ENCODE measurements around the gene PTTG1IP2. TPM values are rescaled to one million over a fixed set of nuclear protein-coding genes. Genes with fewer than 3 reads are reported as not detected.
"Not testable (repeated sequence)": the region's sequence is repeated elsewhere in the genome, so short reads cannot be mapped to it uniquely, and the experiment has no call there.

Gene PTTG1IP2
- total RNA-seq, 1 donor from 2014 or later: not detected

GRCh38 chr7:90458104-90458503, 11.3 kb upstream of the PTTG1IP2 start:
- intact Hi-C loops (cut with micrococcal nuclease): loop anchor here (5.0 kb wide), 2 partner anchors 249 to 1179 kb away; no protein-coding TSS in a partner anchor
- Mint-ChIP-seq H3K27me3 (ENCODE audit: insufficient read depth) (peaks cover 7% of the 10 kb centered on the region), H3K27ac (no peak overlapping the region), H3K4me1 (ENCODE audit: low read depth) (peaks cover 8% of the 10 kb centered on the region), H3K9me3 (peaks cover under 1% of the 10 kb centered on the region), H3K36me3 (ENCODE audit: low read depth) (no peaks in the 10 kb centered on the region), H3K4me3 (no peak overlapping the region)
- no peak for DNase-seq (ENCODE audit: low spot score)

GRCh38 chr7:90459888-90460287, 9.6 kb upstream of the PTTG1IP2 start:
- H3K27ac Mint-ChIP-seq: no peak overlapping the region
- peaks cover 15% of the 10 kb centered on the region for H3K4me1 Mint-ChIP-seq (ENCODE audit: low read depth)
- H3K9me3 Mint-ChIP-seq: peaks cover 11% of the 10 kb centered on the region
- H3K4me3 Mint-ChIP-seq: no peak overlapping the region
- intact Hi-C loops (cut with micrococcal nuclease): loop anchor here (5.0 kb wide), 2 partner anchors 247 to 1177 kb away; no protein-coding TSS in a partner anchor
- DNase-seq (ENCODE audit: low spot score): no peak
- H3K36me3 Mint-ChIP-seq (ENCODE audit: low read depth): no peaks in the 10 kb centered on the region
- H3K27me3 Mint-ChIP-seq (ENCODE audit: insufficient read depth): peaks cover 7% of the 10 kb centered on the region

- Mint-ChIP-seq H3K27ac (no peak overlapping the region), H3K36me3 (ENCODE audit: low read depth) (no peaks in the 10 kb centered on the region), H3K4me1 (ENCODE audit: low read depth) (peaks cover 8% of the 10 kb centered on the region), H3K9me3 (peaks cover 23% of the 10 kb centered on the region), H3K27me3 (ENCODE audit: insufficient read depth) (no peaks in the 10 kb centered on the region), H3K4me3 (no peak overlapping the region)
- intact Hi-C loops (cut with micrococcal nuclease): no loop called here
- DNase-seq (ENCODE audit: low spot score): no peak
These were observed 8.2 kb upstream of the PTTG1IP2 start for GRCh38 chr7:90461219-90461618.

GRCh38 chr7:90463151-90463628, 6.2 kb upstream of the PTTG1IP2 start:
- H3K36me3 Mint-ChIP-seq (ENCODE audit: low read depth); intact Hi-C loops (cut with micrococcal nuclease); H3K27ac Mint-ChIP-seq; H3K27me3 Mint-ChIP-seq (ENCODE audit: insufficient read depth); DNase-seq (ENCODE audit: low spot score); H3K4me1 Mint-ChIP-seq (ENCODE audit: low read depth): not testable (repeated sequence)
- Mint-ChIP-seq H3K9me3 (peaks cover 23% of the 10 kb centered on the region), H3K4me3 (peak overlapping the region; percentile 11)

- intact Hi-C loops (cut with micrococcal nuclease): no loop called here
- H3K4me3 Mint-ChIP-seq: no peak overlapping the region
- H3K27me3 Mint-ChIP-seq (ENCODE audit: insufficient read depth): no peaks in the 10 kb centered on the region
- no peak for DNase-seq (ENCODE audit: low spot score)
- peaks cover 8% of the 10 kb centered on the region for H3K4me1 Mint-ChIP-seq (ENCODE audit: low read depth)
- H3K27ac Mint-ChIP-seq: no peak overlapping the region
- H3K36me3 Mint-ChIP-seq (ENCODE audit: low read depth): no peaks in the 10 kb centered on the region
- peaks cover 23% of the 10 kb centered on the region for H3K9me3 Mint-ChIP-seq
These were observed 3.6 kb upstream of the PTTG1IP2 start for GRCh38 chr7:90465816-90466215.

- H3K27me3 Mint-ChIP-seq (ENCODE audit: insufficient read depth): peaks cover 3% of the 10 kb centered on the region
- no peaks in the 10 kb centered on the region for H3K9me3 Mint-ChIP-seq
- H3K4me1 Mint-ChIP-seq (ENCODE audit: low read depth): no peaks in the 10 kb centered on the region
- no peaks in the 10 kb centered on the region for H3K36me3 Mint-ChIP-seq (ENCODE audit: low read depth)
- no peak for DNase-seq (ENCODE audit: low spot score)
- no peak overlapping the region for H3K27ac Mint-ChIP-seq
- no peak overlapping the region for H3K4me3 Mint-ChIP-seq
- intact Hi-C loops (cut with micrococcal nuclease): no loop called here
These were observed 3.5 kb downstream of the PTTG1IP2 start for GRCh38 chr7:90472805-90473540.

- Mint-ChIP-seq H3K27me3 (ENCODE audit: insufficient read depth) (peaks cover 3% of the 10 kb centered on the region), H3K9me3 (no peaks in the 10 kb centered on the region), H3K4me3 (no peak overlapping the region), H3K27ac (no peak overlapping the region), H3K4me1 (ENCODE audit: low read depth) (no peaks in the 10 kb centered on the region), H3K36me3 (ENCODE audit: low read depth) (no peaks in the 10 kb centered on the region)
- intact Hi-C loops (cut with micrococcal nuclease): no loop called here
- no peak for DNase-seq (ENCODE audit: low spot score)
These were observed 4.4 kb downstream of the PTTG1IP2 start for GRCh38 chr7:90473814-90474213.

GRCh38 chr7:90474284-90475210, 5.1 kb downstream of the PTTG1IP2 start:
- DNase-seq (ENCODE audit: low spot score): no peak
- Mint-ChIP-seq H3K27me3 (ENCODE audit: insufficient read depth) (peaks cover 3% of the 10 kb centered on the region), H3K9me3 (no peaks in the 10 kb centered on the region), H3K4me3 (no peak overlapping the region), H3K4me1 (ENCODE audit: low read depth) (no peaks in the 10 kb centered on the region), H3K27ac (no peak overlapping the region), H3K36me3 (ENCODE audit: low read depth) (no peaks in the 10 kb centered on the region)
- intact Hi-C loops (cut with micrococcal nuclease): no loop called here

- intact Hi-C loops (cut with micrococcal nuclease): no loop called here
- Mint-ChIP-seq H3K9me3 (no peaks in the 10 kb centered on the region), H3K27me3 (ENCODE audit: insufficient read depth) (peaks cover 7% of the 10 kb centered on the region), H3K4me1 (ENCODE audit: low read depth) (no peaks in the 10 kb centered on the region), H3K27ac (no peak overlapping the region), H3K4me3 (no peak overlapping the region), H3K36me3 (ENCODE audit: low read depth) (no peaks in the 10 kb centered on the region)
- DNase-seq (ENCODE audit: low spot score): no peak
These were observed 13.8 kb downstream of the PTTG1IP2 start for GRCh38 chr7:90483251-90483650.

GRCh38 chr7:90484706-90485105, 15.3 kb downstream of the PTTG1IP2 start:
- peaks cover 7% of the 10 kb centered on the region for H3K27me3 Mint-ChIP-seq (ENCODE audit: insufficient read depth)
- no peaks in the 10 kb centered on the region for H3K9me3 Mint-ChIP-seq
- no peak for DNase-seq (ENCODE audit: low spot score)
- no peak overlapping the region for H3K27ac Mint-ChIP-seq
- H3K36me3 Mint-ChIP-seq (ENCODE audit: low read depth): no peaks in the 10 kb centered on the region
- intact Hi-C loops (cut with micrococcal nuclease): no loop called here
- no peaks in the 10 kb centered on the region for H3K4me1 Mint-ChIP-seq (ENCODE audit: low read depth)
- H3K4me3 Mint-ChIP-seq: no peak overlapping the region

GRCh38 chr7:90485734-90486316, 16.4 kb downstream of the PTTG1IP2 start:
- H3K4me3 Mint-ChIP-seq: no peak overlapping the region
- H3K36me3 Mint-ChIP-seq (ENCODE audit: low read depth): no peaks in the 10 kb centered on the region
- intact Hi-C loops (cut with micrococcal nuclease): no loop called here
- DNase-seq (ENCODE audit: low spot score): no peak
- no peaks in the 10 kb centered on the region for H3K9me3 Mint-ChIP-seq
- H3K27me3 Mint-ChIP-seq (ENCODE audit: insufficient read depth): peaks cover 8% of the 10 kb centered on the region
- no peaks in the 10 kb centered on the region for H3K4me1 Mint-ChIP-seq (ENCODE audit: low read depth)
- no peak overlapping the region for H3K27ac Mint-ChIP-seq

GRCh38 chr7:90487808-90488207, 18.4 kb downstream of the PTTG1IP2 start:
- intact Hi-C loops (cut with micrococcal nuclease): no loop called here
- no peak overlapping the region for H3K27ac Mint-ChIP-seq
- H3K4me3 Mint-ChIP-seq: no peak overlapping the region
- peaks cover 8% of the 10 kb centered on the region for H3K27me3 Mint-ChIP-seq (ENCODE audit: insufficient read depth)
- H3K36me3 Mint-ChIP-seq (ENCODE audit: low read depth): no peaks in the 10 kb centered on the region
- no peak for DNase-seq (ENCODE audit: low spot score)
- H3K9me3 Mint-ChIP-seq: no peaks in the 10 kb centered on the region
- H3K4me1 Mint-ChIP-seq (ENCODE audit: low read depth): no peaks in the 10 kb centered on the region

GRCh38 chr7:90488220-90488619, 18.8 kb downstream of the PTTG1IP2 start:
- H3K9me3 Mint-ChIP-seq: no peaks in the 10 kb centered on the region
- H3K36me3 Mint-ChIP-seq (ENCODE audit: low read depth): no peaks in the 10 kb centered on the region
- no peak for DNase-seq (ENCODE audit: low spot score)
- intact Hi-C loops (cut with micrococcal nuclease): no loop called here
- peaks cover 8% of the 10 kb centered on the region for H3K27me3 Mint-ChIP-seq (ENCODE audit: insufficient read depth)
- no peaks in the 10 kb centered on the region for H3K4me1 Mint-ChIP-seq (ENCODE audit: low read depth)
- H3K4me3 Mint-ChIP-seq: no peak overlapping the region
- no peak overlapping the region for H3K27ac Mint-ChIP-seq
